ENCODE results near the gene CDK17. TPM values are rescaled to one million over a fixed set of nuclear protein-coding genes. Genes with fewer than 3 reads are reported as not detected.
A peak's percentile ranks its signal among the peaks of the same experiment; 100 is the strongest.

The CDK17 gene
- total and polyA plus RNA-seq, 2 experiments from 2014 or later = 29.3 to 62.7 TPM

- Histone ChIP-seq H2AFZ (no peak overlapping the region), H3K36me3 (ENCODE audit: low read depth) (peaks cover 37% of the 10 kb centered on the region), H3K27ac (no peak overlapping the region), H3K27me3 (replicated peaks; ENCODE audit: insufficient read depth) (no peaks in the 10 kb centered on the region), H3K9ac (no peak overlapping the region), H4K20me1 (ENCODE audit: insufficient read depth) (no peaks in the 10 kb centered on the region; the same call in 1 of the 2 replicates), H3K9me3 (ENCODE audit: low read depth) (no peaks in the 10 kb centered on the region), H3K9me2 (ENCODE audit: insufficient read depth) (no peaks in the 10 kb centered on the region), H3K79me2 (ENCODE audit: insufficient read depth) (peaks cover 100% of the 10 kb centered on the region), H3K4me3 (no peak overlapping the region), H3F3A (ENCODE audit: insufficient read depth) (peaks cover 36% of the 10 kb centered on the region; the same call in 1 of the 2 replicates), H3K4me1 (ENCODE audit: insufficient read depth) (peaks cover 4% of the 10 kb centered on the region; the same call in 1 of the 2 replicates), H3K4me2 (ENCODE audit: unreplicated experiment) (no peak overlapping the region)
- no peak for TF ChIP-seq EZH2 (IDR thresholded peaks at IDR 0.05; ENCODE audit: insufficient read depth, poor library complexity, severe bottlenecking)
- DNase-seq = no peak
- in situ Hi-C loops (cut with MboI) = no loop called here
- 89 to 90% methylated on average over 4 of the region's 4 CpGs for WGBS, 2 experiments (ENCODE audit: low coverage in 1 of 2, low lambda C conversion rate in 2 of 2, missing lambda C conversion rate in 2 of 2)
Observed at GRCh38 chr12:96301732-96302131, 98.5 kb downstream of the CDK17 start.

GRCh38 chr12:96300064-96300463 lies 100.2 kb downstream of the CDK17 start:
- H3K79me2 ChIP-seq (ENCODE audit: insufficient read depth) = peaks cover 100% of the 10 kb centered on the region
- 96 to 97% methylated on average over 5 of the region's 5 CpGs for WGBS, 2 experiments (ENCODE audit: low coverage in 1 of 2, low lambda C conversion rate in 2 of 2, missing lambda C conversion rate in 2 of 2)
- H3K9me2 ChIP-seq (ENCODE audit: insufficient read depth) = no peaks in the 10 kb centered on the region
- no peak for DNase-seq
- H4K20me1 ChIP-seq (ENCODE audit: insufficient read depth) = no peaks in the 10 kb centered on the region; the same call in 1 of the 2 replicates
- H3K9ac ChIP-seq = no peak overlapping the region
- peaks cover 45% of the 10 kb centered on the region for H3K36me3 ChIP-seq (ENCODE audit: low read depth)
- in situ Hi-C loops (cut with MboI) = no loop called here
- no peak overlapping the region for H3K27ac ChIP-seq
- no peak overlapping the region for H2AFZ ChIP-seq
- peaks cover 5% of the 10 kb centered on the region; the same call in 1 of the 2 replicates for H3K4me1 ChIP-seq (ENCODE audit: insufficient read depth)
- TF ChIP-seq EZH2phosphoT487 (IDR thresholded peaks at IDR 0.05; ENCODE audit: insufficient read depth, low read depth) (no peak), EZH2 (IDR thresholded peaks at IDR 0.05; ENCODE audit: insufficient read depth, poor library complexity, severe bottlenecking) (no peak)
- no peaks in the 10 kb centered on the region for H3K27me3 ChIP-seq (replicated peaks; ENCODE audit: insufficient read depth)
- peaks cover 50% of the 10 kb centered on the region; the same call in 1 of the 2 replicates for H3F3A ChIP-seq (ENCODE audit: insufficient read depth)
- H3K9me3 ChIP-seq (ENCODE audit: low read depth) = no peaks in the 10 kb centered on the region
- H3K4me3 ChIP-seq = no peak overlapping the region
- H3K4me2 ChIP-seq (ENCODE audit: unreplicated experiment) = no peak overlapping the region

- Histone ChIP-seq H3K79me2 (ENCODE audit: insufficient read depth) (peaks cover 97% of the 10 kb centered on the region), H4K20me1 (ENCODE audit: insufficient read depth) (no peaks in the 10 kb centered on the region; the same call in 1 of the 2 replicates), H3K4me3 (no peak overlapping the region), H3F3A (ENCODE audit: insufficient read depth) (peaks cover 59% of the 10 kb centered on the region; the same call in 1 of the 2 replicates), H3K27me3 (replicated peaks; ENCODE audit: insufficient read depth) (no peaks in the 10 kb centered on the region), H3K9ac (no peak overlapping the region), H3K4me1 (ENCODE audit: insufficient read depth) (peaks cover 6% of the 10 kb centered on the region; the same call in 1 of the 2 replicates), H3K9me2 (ENCODE audit: insufficient read depth) (no peaks in the 10 kb centered on the region), H3K27ac (no peak overlapping the region), H3K4me2 (ENCODE audit: unreplicated experiment) (no peak overlapping the region), H3K9me3 (ENCODE audit: low read depth) (no peaks in the 10 kb centered on the region), H3K36me3 (ENCODE audit: low read depth) (peaks cover 65% of the 10 kb centered on the region), H2AFZ (no peak overlapping the region)
- TF ChIP-seq EZH2 (IDR thresholded peaks at IDR 0.05; ENCODE audit: insufficient read depth, poor library complexity, severe bottlenecking) (no peak), EZH2phosphoT487 (IDR thresholded peaks at IDR 0.05; ENCODE audit: insufficient read depth, low read depth) (no peak)
- in situ Hi-C loops (cut with MboI) = no loop called here
- WGBS, 2 experiments (ENCODE audit: low coverage in 1 of 2, low lambda C conversion rate in 2 of 2, missing lambda C conversion rate in 2 of 2) = 90 to 98% methylated on average over 4 of the region's 4 CpGs
- DNase-seq = no peak
Observed at GRCh38 chr12:96297504-96297903, 102.7 kb downstream of the CDK17 start.

GRCh38 chr12:96295532-96296160 lies 104.6 kb downstream of the CDK17 start:
- H3F3A ChIP-seq (ENCODE audit: insufficient read depth) = peaks cover 57% of the 10 kb centered on the region; the same call in 1 of the 2 replicates
- H3K4me3 ChIP-seq = no peak overlapping the region
- H3K79me2 ChIP-seq (ENCODE audit: insufficient read depth) = peaks cover 97% of the 10 kb centered on the region
- 83 to 85% methylated on average over 6 of the region's 6 CpGs for WGBS, 2 experiments (ENCODE audit: low coverage in 1 of 2, low lambda C conversion rate in 2 of 2, missing lambda C conversion rate in 2 of 2)
- TF ChIP-seq EZH2phosphoT487 (IDR thresholded peaks at IDR 0.05; ENCODE audit: insufficient read depth, low read depth) (no peak), EZH2 (IDR thresholded peaks at IDR 0.05; ENCODE audit: insufficient read depth, poor library complexity, severe bottlenecking) (no peak)
- no peak for DNase-seq
- no peaks in the 10 kb centered on the region for H4K20me1 ChIP-seq (ENCODE audit: insufficient read depth)
- H3K4me2 ChIP-seq (ENCODE audit: unreplicated experiment) = peak overlapping the region; percentile 30
- peaks cover 6% of the 10 kb centered on the region; the same call in 1 of the 2 replicates for H3K4me1 ChIP-seq (ENCODE audit: insufficient read depth)
- peaks cover 59% of the 10 kb centered on the region for H3K36me3 ChIP-seq (ENCODE audit: low read depth)
- in situ Hi-C loops (cut with MboI) = no loop called here
- H3K9ac ChIP-seq = no peak overlapping the region
- no peaks in the 10 kb centered on the region for H3K9me3 ChIP-seq (ENCODE audit: low read depth)
- no peaks in the 10 kb centered on the region for H3K27me3 ChIP-seq (replicated peaks; ENCODE audit: insufficient read depth)
- H2AFZ ChIP-seq = no peak overlapping the region
- H3K9me2 ChIP-seq (ENCODE audit: insufficient read depth) = no peaks in the 10 kb centered on the region
- H3K27ac ChIP-seq = no peak overlapping the region
